Measurements from ENCODE around the gene MAP4. TPM values are rescaled to one million over a fixed set of nuclear protein-coding genes. Genes with fewer than 3 reads are reported as not detected.
"Not testable (repeated sequence)": the region's sequence is repeated elsewhere in the genome, so short reads cannot be mapped to it uniquely, and the experiment has no call there.

Gene MAP4
- total RNA-seq, 1 experiment from 2014 or later: 88.0 TPM

GRCh38 chr3:47890828-47891612 lies 125.2 kb downstream of the MAP4 start:
- no peak for DNase-seq (ENCODE audit: low read depth in 1 of 2, low spot score in 2 of 2)
- H3K27ac ChIP-seq: no peak overlapping the region
- H3K36me3 ChIP-seq: peaks cover 53% of the 10 kb centered on the region
- H3K4me1 ChIP-seq (replicated peaks): no peaks in the 10 kb centered on the region
- H3K4me3 ChIP-seq: no peak overlapping the region
- H3K9me3 ChIP-seq (replicated peaks): no peaks in the 10 kb centered on the region
- no peaks in the 10 kb centered on the region for H3K27me3 ChIP-seq (replicated peaks)

- Histone ChIP-seq H3K4me1 (replicated peaks) (no peaks in the 10 kb centered on the region), H3K27me3 (replicated peaks) (no peaks in the 10 kb centered on the region), H3K27ac (no peak overlapping the region), H3K4me3 (no peak overlapping the region), H3K9me3 (replicated peaks) (no peaks in the 10 kb centered on the region), H3K36me3 (peaks cover 53% of the 10 kb centered on the region)
- no peak for DNase-seq (ENCODE audit: low read depth in 1 of 2, low spot score in 2 of 2)
Measured at GRCh38 chr3:47890126-47890827, 125.9 kb downstream of the MAP4 start.

- Histone ChIP-seq H3K9me3 (replicated peaks) (no peaks in the 10 kb centered on the region), H3K27me3 (replicated peaks) (no peaks in the 10 kb centered on the region), H3K4me1 (replicated peaks) (no peaks in the 10 kb centered on the region), H3K4me3 (no peak overlapping the region), H3K36me3 (peaks cover 58% of the 10 kb centered on the region), H3K27ac (no peak overlapping the region)
- no peak for DNase-seq (ENCODE audit: low read depth in 1 of 2, low spot score in 2 of 2)
Measured at GRCh38 chr3:47888986-47889757, 127.0 kb downstream of the MAP4 start.

GRCh38 chr3:47887991-47888390 lies 128.2 kb downstream of the MAP4 start:
- not testable (repeated sequence) for H3K27ac ChIP-seq; H3K4me3 ChIP-seq; H3K9me3 ChIP-seq (replicated peaks); H3K27me3 ChIP-seq (replicated peaks); DNase-seq (ENCODE audit: low read depth in 1 of 2, low spot score in 2 of 2); H3K4me1 ChIP-seq (replicated peaks)
- H3K36me3 ChIP-seq: peaks cover 54% of the 10 kb centered on the region

GRCh38 chr3:47885168-47885567 lies 131.0 kb downstream of the MAP4 start:
- H3K4me3 ChIP-seq: no peak overlapping the region
- DNase-seq (ENCODE audit: low read depth in 1 of 2, low spot score in 2 of 2): no peak
- no peak overlapping the region for H3K27ac ChIP-seq
- H3K27me3 ChIP-seq (replicated peaks): no peaks in the 10 kb centered on the region
- H3K9me3 ChIP-seq (replicated peaks): no peaks in the 10 kb centered on the region
- H3K36me3 ChIP-seq: peaks cover 37% of the 10 kb centered on the region
- no peaks in the 10 kb centered on the region for H3K4me1 ChIP-seq (replicated peaks)

GRCh38 chr3:47884603-47885002 lies 131.6 kb downstream of the MAP4 start:
- no peak overlapping the region for H3K4me3 ChIP-seq
- peaks cover 37% of the 10 kb centered on the region for H3K36me3 ChIP-seq
- DNase-seq (ENCODE audit: low read depth in 1 of 2, low spot score in 2 of 2): no peak
- no peak overlapping the region for H3K27ac ChIP-seq
- no peaks in the 10 kb centered on the region for H3K27me3 ChIP-seq (replicated peaks)
- H3K4me1 ChIP-seq (replicated peaks): no peaks in the 10 kb centered on the region
- no peaks in the 10 kb centered on the region for H3K9me3 ChIP-seq (replicated peaks)

DNA sequence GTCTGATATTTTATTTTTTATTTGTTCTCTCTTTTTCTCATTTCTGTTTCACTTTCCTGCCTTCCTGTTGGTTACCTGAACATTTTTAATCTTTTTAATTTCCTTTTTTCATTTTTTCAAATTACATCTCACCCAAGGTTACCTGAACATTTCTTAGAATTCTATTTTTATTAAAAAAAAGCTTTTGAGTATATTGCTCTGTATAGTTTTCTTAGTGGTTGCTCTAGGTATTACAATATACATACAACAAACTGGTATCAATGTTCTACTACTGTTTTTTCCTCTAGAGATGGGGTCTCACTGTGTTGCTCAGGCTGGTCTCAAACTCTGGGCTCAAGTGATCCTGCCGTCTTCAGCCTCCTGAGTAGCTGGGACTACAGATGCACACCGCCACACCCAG lies 133.9 kb downstream of the MAP4 start:
- DNase-seq (ENCODE audit: low read depth in 1 of 2, low spot score in 2 of 2): no peak
- Histone ChIP-seq H3K9me3 (replicated peaks) (no peaks in the 10 kb centered on the region), H3K4me3 (no peak overlapping the region), H3K27me3 (replicated peaks) (no peaks in the 10 kb centered on the region), H3K27ac (no peak overlapping the region), H3K4me1 (replicated peaks) (no peaks in the 10 kb centered on the region), H3K36me3 (peaks cover 36% of the 10 kb centered on the region)

- Histone ChIP-seq H3K4me3 (no peak overlapping the region), H3K4me1 (replicated peaks) (no peaks in the 10 kb centered on the region), H3K27ac (no peak overlapping the region), H3K9me3 (replicated peaks) (no peaks in the 10 kb centered on the region), H3K27me3 (replicated peaks) (no peaks in the 10 kb centered on the region), H3K36me3 (peaks cover 54% of the 10 kb centered on the region)
- no peak for DNase-seq (ENCODE audit: low read depth in 1 of 2, low spot score in 2 of 2)
Measured at GRCh38 chr3:47877719-47878118, 138.5 kb downstream of the MAP4 start.

GRCh38 chr3:47877290-47877689 lies 138.9 kb downstream of the MAP4 start:
- no peak overlapping the region for H3K27ac ChIP-seq
- H3K27me3 ChIP-seq (replicated peaks): no peaks in the 10 kb centered on the region
- no peak for DNase-seq (ENCODE audit: low read depth in 1 of 2, low spot score in 2 of 2)
- no peaks in the 10 kb centered on the region for H3K4me1 ChIP-seq (replicated peaks)
- no peaks in the 10 kb centered on the region for H3K9me3 ChIP-seq (replicated peaks)
- no peak overlapping the region for H3K4me3 ChIP-seq
- peaks cover 54% of the 10 kb centered on the region for H3K36me3 ChIP-seq

DNA sequence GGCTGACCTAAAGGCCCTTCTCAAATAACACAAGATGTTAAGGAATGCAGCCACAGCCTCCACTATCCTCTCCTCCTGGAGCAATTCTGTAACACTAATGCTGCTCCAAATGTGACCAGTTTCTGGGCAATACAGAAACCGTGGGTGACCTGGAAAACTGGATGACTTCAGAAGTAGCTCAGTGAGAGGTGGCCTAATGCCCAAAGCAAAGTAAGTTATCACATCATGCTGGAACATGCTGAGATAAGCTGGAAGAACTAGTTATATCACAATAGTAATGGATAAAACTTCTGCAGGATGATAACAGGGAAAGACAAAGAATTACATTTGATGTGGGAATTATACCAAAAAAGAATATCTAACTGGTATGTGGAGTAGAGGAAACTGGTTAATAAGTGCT lies 141.3 kb downstream of the MAP4 start:
- Histone ChIP-seq H3K4me3 (no peak overlapping the region), H3K27ac (no peak overlapping the region), H3K36me3 (peaks cover 77% of the 10 kb centered on the region), H3K9me3 (replicated peaks) (no peaks in the 10 kb centered on the region), H3K27me3 (replicated peaks) (no peaks in the 10 kb centered on the region), H3K4me1 (replicated peaks) (no peaks in the 10 kb centered on the region)
- DNase-seq (ENCODE audit: low read depth in 1 of 2, low spot score in 2 of 2): no peak

GRCh38 chr3:47874438-47874837 lies 141.8 kb downstream of the MAP4 start:
- no peak for DNase-seq (ENCODE audit: low read depth in 1 of 2, low spot score in 2 of 2)

GRCh38 chr3:47872916-47873315 lies 143.3 kb downstream of the MAP4 start:
- Histone ChIP-seq H3K4me3 (no peak overlapping the region), H3K9me3 (replicated peaks) (no peaks in the 10 kb centered on the region), H3K27me3 (replicated peaks) (no peaks in the 10 kb centered on the region), H3K27ac (no peak overlapping the region), H3K36me3 (peaks cover 90% of the 10 kb centered on the region), H3K4me1 (replicated peaks) (no peaks in the 10 kb centered on the region)
- no peak for DNase-seq (ENCODE audit: low read depth in 1 of 2, low spot score in 2 of 2)

More at GRCh38 chr3:47874438-47874837, 141.8 kb downstream of the MAP4 start:
- Histone ChIP-seq H3K4me1 (replicated peaks) (no peaks in the 10 kb centered on the region), H3K27ac (no peak overlapping the region), H3K4me3 (no peak overlapping the region), H3K36me3 (peaks cover 78% of the 10 kb centered on the region), H3K9me3 (replicated peaks) (no peaks in the 10 kb centered on the region), H3K27me3 (replicated peaks) (no peaks in the 10 kb centered on the region)

DNA sequence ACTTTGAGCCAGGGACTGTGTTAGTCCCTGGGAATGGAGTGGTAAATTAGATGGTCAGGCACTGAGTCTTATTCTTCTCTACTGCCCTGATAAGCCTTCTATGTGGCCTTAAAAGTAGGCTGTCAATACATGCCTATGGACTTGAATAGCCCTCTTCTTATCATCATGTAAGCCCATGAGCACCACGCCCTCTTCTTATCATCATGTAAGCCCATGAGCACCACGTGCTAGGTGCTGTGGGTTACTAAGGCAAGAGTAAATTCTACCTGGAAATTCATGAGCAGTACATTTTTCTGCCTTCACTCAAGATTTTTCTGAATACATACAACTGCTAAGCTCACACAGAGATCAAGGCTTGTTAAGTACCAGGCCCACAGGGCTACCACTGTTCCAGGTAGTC lies 144.8 kb downstream of the MAP4 start:
- Histone ChIP-seq H3K4me1 (replicated peaks) (no peaks in the 10 kb centered on the region), H3K9me3 (replicated peaks) (no peaks in the 10 kb centered on the region), H3K36me3 (peaks cover 90% of the 10 kb centered on the region), H3K27ac (no peak overlapping the region), H3K27me3 (replicated peaks) (no peaks in the 10 kb centered on the region), H3K4me3 (no peak overlapping the region)
- no peak for DNase-seq (ENCODE audit: low read depth in 1 of 2, low spot score in 2 of 2)
